22Rv1 (cell line): Measurements from ENCODE around the gene KPNA6.

Source experiments
- H3K27ac ChIP-seq: fragments of 450-650 bp; 2 replicates; pipeline ENCODE4 v1.5.1; 2017
- ZFX ChIP-seq: fragments of 450-650 bp; IDR thresholded peaks from 2 replicates; pipeline ENCODE4 v1.6.1; 2017; ENCODE audit warnings: antibody characterized with exemption, borderline replicate concordance
- TF ChIP-seq, protein P1 (sequence below): fragments of 450-650 bp; IDR thresholded peaks from 2 replicates; pipeline ENCODE4 v1.5.1; 2017; ENCODE audit warnings: mild to moderate bottlenecking

The KPNA6 gene

GRCh38 chr1:32201011-32201855 is 93.4 kb downstream of the KPNA6 start:
- no peak for TF ChIP-seq ZFX
- TF ChIP-seq, protein P1, sequence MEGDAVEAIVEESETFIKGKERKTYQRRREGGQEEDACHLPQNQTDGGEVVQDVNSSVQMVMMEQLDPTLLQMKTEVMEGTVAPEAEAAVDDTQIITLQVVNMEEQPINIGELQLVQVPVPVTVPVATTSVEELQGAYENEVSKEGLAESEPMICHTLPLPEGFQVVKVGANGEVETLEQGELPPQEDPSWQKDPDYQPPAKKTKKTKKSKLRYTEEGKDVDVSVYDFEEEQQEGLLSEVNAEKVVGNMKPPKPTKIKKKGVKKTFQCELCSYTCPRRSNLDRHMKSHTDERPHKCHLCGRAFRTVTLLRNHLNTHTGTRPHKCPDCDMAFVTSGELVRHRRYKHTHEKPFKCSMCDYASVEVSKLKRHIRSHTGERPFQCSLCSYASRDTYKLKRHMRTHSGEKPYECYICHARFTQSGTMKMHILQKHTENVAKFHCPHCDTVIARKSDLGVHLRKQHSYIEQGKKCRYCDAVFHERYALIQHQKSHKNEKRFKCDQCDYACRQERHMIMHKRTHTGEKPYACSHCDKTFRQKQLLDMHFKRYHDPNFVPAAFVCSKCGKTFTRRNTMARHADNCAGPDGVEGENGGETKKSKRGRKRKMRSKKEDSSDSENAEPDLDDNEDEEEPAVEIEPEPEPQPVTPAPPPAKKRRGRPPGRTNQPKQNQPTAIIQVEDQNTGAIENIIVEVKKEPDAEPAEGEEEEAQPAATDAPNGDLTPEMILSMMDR, result no peak
- peak overlapping the region; percentile 80 for H3K27ac ChIP-seq

GRCh38 chr1:32204943-32205361 is 97.1 kb downstream of the KPNA6 start:
- TF ChIP-seq, protein P1, result no peak
- peak overlapping the region; percentile 78 for H3K27ac ChIP-seq

- TF ChIP-seq, protein P1, result no peak
- TF ChIP-seq ZFX, result no peak
- H3K27ac ChIP-seq, result peak within 1 kb of the TSS; percentile 78
Measured at GRCh38 chr1:32205401-32206370, 97.8 kb downstream of the KPNA6 start, which contains the start of gene IQCC. TSS of gene IQCC (plus strand) at chr1:32205671. CDS start at chr1:32205682, 11 bp downstream.

- peak overlapping the region; percentile 78 for H3K27ac ChIP-seq
- TF ChIP-seq, protein P1, result no peak
- no peak for TF ChIP-seq ZFX
Measured at GRCh38 chr1:32208469-32208868, 100.6 kb downstream of the KPNA6 start.

DNA sequence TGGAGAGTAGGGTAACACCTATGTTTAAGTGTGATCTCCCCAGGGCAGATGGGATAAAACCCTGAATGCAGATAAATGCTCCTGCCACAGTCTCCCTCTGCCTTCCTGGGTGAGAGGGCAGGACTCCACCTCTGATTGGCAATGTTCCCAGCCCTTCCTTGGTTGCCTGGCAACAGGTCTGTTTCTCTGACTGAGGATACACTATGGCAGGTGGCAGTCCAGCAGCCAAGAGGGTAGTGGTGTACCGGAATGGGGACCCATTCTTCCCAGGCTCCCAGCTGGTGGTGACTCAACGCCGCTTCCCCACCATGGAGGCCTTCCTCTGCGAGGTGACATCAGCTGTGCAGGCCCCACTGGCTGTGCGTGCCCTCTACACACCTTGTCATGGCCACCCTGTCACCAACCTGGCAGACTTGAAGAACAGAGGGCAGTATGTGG is 101.1 kb downstream of the KPNA6 start, which contains the start of gene DCDC2B:
TSS of gene DCDC2B (plus strand) at position 199 of the 438 bp plus-strand sequence. CDS start at position 204, 5 bp downstream.
- TF ChIP-seq, protein P1, result no peak
- TF ChIP-seq ZFX, result no peak
- peak within 1 kb of the TSS; percentile 78 for H3K27ac ChIP-seq

DNA sequence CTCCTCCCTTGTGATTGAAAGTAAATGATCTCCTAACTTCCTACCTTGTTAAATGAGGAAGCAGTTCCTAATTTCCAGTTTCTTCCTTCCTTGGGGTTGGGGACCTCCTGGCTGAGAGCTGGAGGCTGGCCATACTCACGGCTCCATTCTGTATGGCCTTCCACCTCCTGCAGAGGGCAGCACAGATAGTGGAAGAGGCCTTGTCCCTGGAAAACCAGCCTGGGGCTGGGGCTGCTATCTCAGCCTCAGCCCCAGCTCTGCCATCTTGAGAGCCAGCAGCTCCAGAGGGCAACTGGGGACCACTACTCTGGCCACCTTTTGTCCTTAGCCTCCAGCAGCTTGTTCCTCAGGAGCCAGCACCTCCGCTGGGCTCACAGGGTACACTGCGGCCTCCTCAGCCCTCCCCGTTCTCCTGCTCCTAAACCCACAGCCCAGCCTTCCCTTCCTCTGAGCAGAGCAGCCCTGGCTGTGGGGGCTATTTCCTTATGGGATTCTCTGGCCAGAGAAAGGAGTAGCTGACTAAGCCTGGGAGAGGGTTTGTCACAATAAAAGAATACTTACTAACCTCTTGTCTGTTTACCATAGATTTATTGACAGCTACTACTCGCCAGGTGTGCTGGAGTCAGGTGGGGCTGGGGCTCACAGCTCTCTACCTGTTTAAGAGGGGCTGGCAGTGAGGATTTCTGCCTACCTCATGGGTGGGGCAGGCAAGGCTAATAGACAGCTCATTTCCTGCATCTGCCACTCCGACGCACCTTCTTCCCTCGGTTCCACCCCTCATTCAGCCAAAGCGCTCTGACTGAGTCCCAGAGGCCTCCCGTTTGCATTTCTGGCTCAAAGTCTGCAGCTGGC is 108.0 kb downstream of the KPNA6 start:
- TF ChIP-seq, protein P1, result peak; percentile 86
- no peak for TF ChIP-seq ZFX
- H3K27ac ChIP-seq, result no peak overlapping the region
